ENCODE data around the gene KLKB1. TPM values are rescaled to one million over a fixed set of nuclear protein-coding genes. Genes with fewer than 3 reads are reported as not detected.

KLKB1 gene
- total RNA-seq, 4 donors from 2014 or later, result 0.62 to 1.1 TPM; not detected in 2

DNA sequence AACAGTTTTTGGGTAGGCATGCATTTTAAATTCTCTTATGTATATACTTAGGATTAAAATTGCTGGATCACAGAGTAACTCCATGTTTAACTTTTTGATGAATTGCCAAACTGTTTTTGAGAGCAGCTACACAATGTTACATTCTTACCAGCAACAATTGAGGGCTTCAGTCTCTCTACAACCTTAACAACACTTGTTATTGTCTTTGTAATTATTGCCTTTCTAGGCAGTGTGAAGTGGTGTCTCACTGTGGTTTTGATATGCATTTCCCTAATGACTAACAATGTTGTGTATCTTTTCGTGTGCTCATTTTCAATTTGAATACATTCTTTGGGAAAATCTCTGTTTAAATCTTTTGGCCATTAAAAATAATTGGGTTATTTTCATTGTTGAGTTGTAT lies 21.3 kb downstream of the KLKB1 start:
- TF ChIP-seq, protein P1, sequence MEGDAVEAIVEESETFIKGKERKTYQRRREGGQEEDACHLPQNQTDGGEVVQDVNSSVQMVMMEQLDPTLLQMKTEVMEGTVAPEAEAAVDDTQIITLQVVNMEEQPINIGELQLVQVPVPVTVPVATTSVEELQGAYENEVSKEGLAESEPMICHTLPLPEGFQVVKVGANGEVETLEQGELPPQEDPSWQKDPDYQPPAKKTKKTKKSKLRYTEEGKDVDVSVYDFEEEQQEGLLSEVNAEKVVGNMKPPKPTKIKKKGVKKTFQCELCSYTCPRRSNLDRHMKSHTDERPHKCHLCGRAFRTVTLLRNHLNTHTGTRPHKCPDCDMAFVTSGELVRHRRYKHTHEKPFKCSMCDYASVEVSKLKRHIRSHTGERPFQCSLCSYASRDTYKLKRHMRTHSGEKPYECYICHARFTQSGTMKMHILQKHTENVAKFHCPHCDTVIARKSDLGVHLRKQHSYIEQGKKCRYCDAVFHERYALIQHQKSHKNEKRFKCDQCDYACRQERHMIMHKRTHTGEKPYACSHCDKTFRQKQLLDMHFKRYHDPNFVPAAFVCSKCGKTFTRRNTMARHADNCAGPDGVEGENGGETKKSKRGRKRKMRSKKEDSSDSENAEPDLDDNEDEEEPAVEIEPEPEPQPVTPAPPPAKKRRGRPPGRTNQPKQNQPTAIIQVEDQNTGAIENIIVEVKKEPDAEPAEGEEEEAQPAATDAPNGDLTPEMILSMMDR (IDR thresholded peaks at IDR 0.05), result no peak
- no peak for TF ChIP-seq POLR2A (IDR thresholded peaks at IDR 0.05)
- Histone ChIP-seq H3K36me3 (no peaks in the 10 kb centered on the region), H3K9me3 (no peaks in the 10 kb centered on the region), H3K4me1 (no peaks in the 10 kb centered on the region), H3K27ac (no peak overlapping the region), H3K4me3 (no peak overlapping the region), H3K27me3 (no peaks in the 10 kb centered on the region)
- no peak for DNase-seq
- intact Hi-C loops (cut with DNase I; ENCODE audit: low total_unique reads), result no loop called here

DNA sequence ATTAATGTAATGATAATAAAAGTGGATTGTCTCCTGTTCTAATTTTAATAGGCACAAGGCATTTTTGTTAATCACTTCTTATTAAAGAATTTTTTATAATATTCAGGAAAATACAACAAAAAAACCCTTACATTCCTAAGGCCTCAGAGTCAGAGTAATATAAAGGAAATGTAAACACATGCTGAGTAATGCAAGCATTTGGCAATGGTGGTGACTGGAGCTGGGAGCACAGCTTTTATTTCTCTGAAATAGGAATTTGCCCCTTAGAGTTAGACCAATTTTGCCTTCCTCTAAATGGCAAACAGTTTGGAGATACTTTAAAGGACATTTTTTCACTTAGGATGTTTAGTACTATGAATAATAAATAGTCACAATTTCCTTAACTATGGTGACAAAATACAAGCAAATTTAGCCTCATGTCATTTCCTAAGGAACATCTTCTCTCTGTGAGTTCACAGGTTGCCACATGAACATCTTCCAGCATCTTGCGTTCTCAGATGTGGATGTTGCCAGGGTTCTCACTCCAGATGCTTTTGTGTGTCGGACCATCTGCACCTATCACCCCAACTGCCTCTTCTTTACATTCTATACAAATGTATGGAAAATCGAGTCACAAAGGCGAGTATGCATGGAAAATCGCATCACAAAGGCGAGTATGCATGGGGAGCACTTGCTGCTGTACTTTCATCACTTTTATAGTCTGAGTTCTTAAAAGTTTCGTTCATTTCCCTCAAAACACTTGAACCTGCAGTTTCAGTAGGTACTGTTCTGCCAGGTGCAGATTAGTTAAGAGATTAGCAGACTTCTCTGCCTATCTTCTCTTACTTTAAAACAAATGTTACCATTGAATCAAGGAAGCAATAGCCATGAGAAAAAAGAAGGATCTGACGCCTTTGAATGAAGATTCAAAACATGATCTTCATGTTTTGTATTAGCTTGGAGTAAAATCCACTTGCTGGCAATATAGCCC lies 22.8 kb downstream of the KLKB1 start:
- no peaks in the 10 kb centered on the region for H3K27me3 ChIP-seq
- no peak overlapping the region for H3K4me3 ChIP-seq
- no peak for DNase-seq
- no peak for TF ChIP-seq POLR2A (IDR thresholded peaks at IDR 0.05)
- TF ChIP-seq, protein P1 (IDR thresholded peaks at IDR 0.05), result no peak
- no peaks in the 10 kb centered on the region for H3K4me1 ChIP-seq
- intact Hi-C loops (cut with DNase I; ENCODE audit: low total_unique reads), result no loop called here
- H3K36me3 ChIP-seq, result no peaks in the 10 kb centered on the region
- no peak overlapping the region for H3K27ac ChIP-seq
- no peaks in the 10 kb centered on the region for H3K9me3 ChIP-seq

DNA sequence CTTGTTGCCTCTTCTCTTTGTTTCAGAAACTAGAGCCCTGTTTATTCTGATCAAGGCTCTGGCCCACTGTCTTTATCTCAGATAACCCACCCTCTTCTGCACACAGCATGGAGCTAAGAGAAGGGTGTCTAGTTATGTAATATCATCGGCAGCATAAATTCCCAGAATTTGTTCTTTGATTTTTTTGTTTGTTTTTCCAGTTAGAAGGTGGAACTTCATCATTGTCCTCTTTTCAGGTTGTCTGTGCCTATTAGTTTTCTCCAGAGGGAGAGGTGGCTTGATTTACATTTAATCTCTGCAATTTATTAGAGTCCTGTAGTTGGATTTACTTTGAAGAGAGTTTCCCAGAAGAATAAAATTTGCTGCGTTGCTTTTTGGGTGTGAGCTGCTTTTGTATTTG lies 23.5 kb downstream of the KLKB1 start:
- intact Hi-C loops (cut with DNase I; ENCODE audit: low total_unique reads), result no loop called here
- H3K9me3 ChIP-seq, result no peaks in the 10 kb centered on the region

DNA sequence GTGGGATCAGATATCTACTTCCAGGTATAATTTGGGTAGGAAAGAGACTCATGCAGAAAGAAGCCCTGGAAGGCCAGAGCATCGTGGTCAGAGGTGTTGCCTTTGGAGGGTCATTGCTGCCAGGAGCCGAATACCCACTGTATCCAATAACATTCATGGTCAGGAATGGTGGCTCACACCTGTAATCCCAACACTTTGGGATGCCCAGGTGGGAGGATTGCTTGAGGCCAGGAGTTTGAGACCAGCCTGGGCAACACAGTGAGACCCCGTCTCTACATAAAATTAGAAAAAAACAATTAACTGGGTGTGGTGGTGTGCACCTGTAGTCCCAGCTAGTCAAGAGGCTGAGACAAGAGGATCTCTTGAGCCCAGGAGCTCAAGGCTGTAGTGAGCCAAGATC lies 27.8 kb downstream of the KLKB1 start:
- no peak overlapping the region for H3K27ac ChIP-seq
- no peak for DNase-seq
- no peaks in the 10 kb centered on the region for H3K9me3 ChIP-seq
- intact Hi-C loops (cut with DNase I; ENCODE audit: low total_unique reads), result no loop called here
- H3K4me1 ChIP-seq, result no peaks in the 10 kb centered on the region
- TF ChIP-seq, protein P1 (IDR thresholded peaks at IDR 0.05), result no peak
- TF ChIP-seq POLR2A (IDR thresholded peaks at IDR 0.05), result no peak
- no peaks in the 10 kb centered on the region for H3K27me3 ChIP-seq
- H3K36me3 ChIP-seq, result no peaks in the 10 kb centered on the region
- no peak overlapping the region for H3K4me3 ChIP-seq

More for the DNA sequence above, 23.5 kb downstream of the KLKB1 start:
- H3K4me3 ChIP-seq, result no peak overlapping the region
- TF ChIP-seq POLR2A (IDR thresholded peaks at IDR 0.05), result no peak
- TF ChIP-seq, protein P1 (IDR thresholded peaks at IDR 0.05), result no peak
- H3K36me3 ChIP-seq, result no peaks in the 10 kb centered on the region
- no peaks in the 10 kb centered on the region for H3K27me3 ChIP-seq
- DNase-seq, result no peak
- H3K27ac ChIP-seq, result no peak overlapping the region
- H3K4me1 ChIP-seq, result no peaks in the 10 kb centered on the region

DNA sequence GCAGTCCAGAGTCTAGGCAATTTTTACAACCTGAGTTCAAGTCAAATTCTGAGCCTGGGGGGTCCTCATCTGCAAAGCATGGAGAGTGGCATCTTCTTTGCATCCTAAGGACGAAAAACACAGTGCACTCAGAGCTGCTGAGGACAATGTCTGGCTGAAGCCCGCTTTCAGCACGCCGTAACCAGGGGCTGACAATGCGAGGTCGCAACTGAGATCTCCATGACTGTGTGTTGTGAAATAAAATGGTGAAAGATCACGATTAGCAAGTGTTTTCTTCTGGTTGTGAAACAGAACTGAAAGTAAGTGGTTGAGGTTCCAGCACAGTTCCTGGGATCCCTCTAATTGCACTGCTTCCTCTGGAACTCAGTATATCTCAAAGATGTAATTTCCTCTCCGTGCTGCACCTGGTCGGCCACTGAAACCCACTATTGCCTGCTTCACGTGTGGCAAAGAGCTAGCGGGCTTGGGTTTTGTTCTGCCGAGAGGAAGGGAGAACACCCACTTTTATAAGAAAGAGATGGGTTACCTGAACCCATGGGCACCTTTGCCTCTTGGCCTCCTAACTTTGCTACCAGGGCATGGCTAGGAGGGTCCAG lies 31.0 kb downstream of the KLKB1 start:
- H3K27ac ChIP-seq, result no peak overlapping the region
- intact Hi-C loops (cut with DNase I; ENCODE audit: low total_unique reads), result no loop called here

More for the DNA sequence above, 31.0 kb downstream of the KLKB1 start:
- Histone ChIP-seq H3K4me3 (no peak overlapping the region), H3K4me1 (no peaks in the 10 kb centered on the region), H3K9me3 (no peaks in the 10 kb centered on the region), H3K36me3 (no peaks in the 10 kb centered on the region), H3K27me3 (no peaks in the 10 kb centered on the region)
- DNase-seq, result no peak
- TF ChIP-seq POLR2A (IDR thresholded peaks at IDR 0.05), result no peak
- TF ChIP-seq, protein P1 (IDR thresholded peaks at IDR 0.05), result no peak

Data from uterus (tissue), 4 donors.